HEK293T (cell line): ENCODE measurements around the gene COL23A1.

ENCODE experiments used
- ARNT ChIP-seq: fragments of 450-650 bp; IDR thresholded peaks from 2 replicates; pipeline ENCODE4 v1.6.1; 2017; ENCODE audit warnings: mild to moderate bottlenecking
- BHLHE40 ChIP-seq: fragments of 450-650 bp; IDR thresholded peaks from 2 replicates; pipeline ENCODE4 v1.6.1; 2016; ENCODE audit warnings: mild to moderate bottlenecking, moderate library complexity, borderline replicate concordance
- CTBP1 ChIP-seq: fragments of 450-650 bp; IDR thresholded peaks from 2 replicates; pipeline ENCODE4 v1.6.1; 2016; ENCODE audit warnings: borderline replicate concordance
- ELF4 ChIP-seq: fragments of 450-650 bp; IDR thresholded peaks from 2 replicates; pipeline ENCODE4 v1.6.1; 2017; ENCODE audit warnings: antibody characterized with exemption
- FOXA1 ChIP-seq: fragments of 450-650 bp; IDR thresholded peaks from 2 replicates; pipeline ENCODE4 v1.6.1; 2016; ENCODE audit warnings: mild to moderate bottlenecking
- FOXK2 ChIP-seq: fragments of 450-650 bp; IDR thresholded peaks from 2 replicates; pipeline ENCODE4 v1.6.1; 2016; ENCODE audit warnings: mild to moderate bottlenecking
- FOXM1 ChIP-seq: fragments of 450-650 bp; IDR thresholded peaks from 2 replicates; pipeline ENCODE4 v1.6.1; 2017; ENCODE audit warnings: mild to moderate bottlenecking, borderline replicate concordance
- HDGF ChIP-seq: fragments of 450-650 bp; IDR thresholded peaks from 2 replicates; pipeline ENCODE4 v1.6.1; 2017; ENCODE audit warnings: antibody characterized with exemption, borderline replicate concordance
- LEF1 ChIP-seq: fragments of 450-650 bp; IDR thresholded peaks from 2 replicates; pipeline ENCODE4 v1.6.1; 2017; ENCODE audit warnings: mild to moderate bottlenecking, borderline replicate concordance
- NFRKB ChIP-seq: fragments of 450-650 bp; IDR thresholded peaks from 2 replicates; pipeline ENCODE4 v1.6.1; 2016; ENCODE audit warnings: mild to moderate bottlenecking, moderate library complexity
- SP1 ChIP-seq: fragments of 450-650 bp; IDR thresholded peaks from 2 replicates; pipeline ENCODE4 v1.6.1; 2017
- SUZ12 ChIP-seq: fragments of 450-650 bp; IDR thresholded peaks from 2 replicates; pipeline ENCODE4 v1.6.1; 2016; ENCODE audit warnings: mild to moderate bottlenecking
- TARDBP ChIP-seq: fragments of 450-650 bp; IDR thresholded peaks from 2 replicates; pipeline ENCODE4 v1.6.1; 2016
- TF ChIP-seq, protein P1 (sequence below): fragments of 450-650 bp; IDR thresholded peaks from 2 replicates; pipeline ENCODE4 v1.6.1; 2016

GRCh38 chr5:178564811-178565550, 25.2 kb downstream of the COL23A1 start:
- TF ChIP-seq CTBP1 (no peak), SP1 (no peak), ELF4 (no peak), FOXA1 (no peak), NFRKB (no peak), ARNT (no peak), LEF1 (no peak), SUZ12 (no peak), BHLHE40 (no peak), FOXK2 (no peak), HDGF (no peak), FOXM1 (no peak), TARDBP (no peak)
- TF ChIP-seq, protein P1, sequence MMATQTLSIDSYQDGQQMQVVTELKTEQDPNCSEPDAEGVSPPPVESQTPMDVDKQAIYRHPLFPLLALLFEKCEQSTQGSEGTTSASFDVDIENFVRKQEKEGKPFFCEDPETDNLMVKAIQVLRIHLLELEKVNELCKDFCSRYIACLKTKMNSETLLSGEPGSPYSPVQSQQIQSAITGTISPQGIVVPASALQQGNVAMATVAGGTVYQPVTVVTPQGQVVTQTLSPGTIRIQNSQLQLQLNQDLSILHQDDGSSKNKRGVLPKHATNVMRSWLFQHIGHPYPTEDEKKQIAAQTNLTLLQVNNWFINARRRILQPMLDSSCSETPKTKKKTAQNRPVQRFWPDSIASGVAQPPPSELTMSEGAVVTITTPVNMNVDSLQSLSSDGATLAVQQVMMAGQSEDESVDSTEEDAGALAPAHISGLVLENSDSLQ, result no peak
